Measurements from ENCODE around the gene LONRF2.

Gene LONRF2

GRCh38 chr2:100299548-100299947 lies 22.8 kb downstream of the LONRF2 start:
- DNase-seq: no peak

- DNase-seq: no peak
Observed at GRCh38 chr2:100297511-100297910, 24.8 kb downstream of the LONRF2 start.

- DNase-seq: no peak
Observed at GRCh38 chr2:100294162-100294497, 28.2 kb downstream of the LONRF2 start.

- no peak for DNase-seq
Observed at GRCh38 chr2:100293341-100294161, 28.8 kb downstream of the LONRF2 start.

DNA sequence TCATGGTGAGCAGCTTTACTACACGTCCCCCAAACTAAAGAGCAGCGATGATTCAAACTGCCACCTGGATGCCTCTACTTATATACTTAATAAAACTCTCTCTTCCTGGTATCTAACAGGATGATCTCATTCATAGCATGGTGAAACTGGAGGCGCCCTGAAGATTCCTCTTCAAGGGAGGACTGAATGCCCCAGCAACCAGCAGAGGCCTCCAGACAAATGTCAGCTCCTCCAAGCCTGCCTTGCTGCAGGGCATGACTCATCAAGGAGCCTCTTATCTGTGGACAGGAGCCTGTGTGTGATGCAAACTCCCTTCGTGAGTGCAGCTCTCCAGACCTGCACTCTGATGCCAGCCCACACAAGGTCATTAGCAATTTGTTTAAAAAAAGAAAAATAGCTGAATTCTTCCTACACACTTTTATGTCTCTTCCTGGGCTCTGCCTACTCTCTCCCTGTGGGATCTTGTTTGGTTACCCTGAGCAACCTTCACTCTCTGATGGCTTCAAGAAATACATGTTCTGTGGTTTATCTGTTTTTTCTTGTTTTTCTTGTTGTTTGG lies 30.2 kb downstream of the LONRF2 start:
- DNase-seq: no peak

DNA sequence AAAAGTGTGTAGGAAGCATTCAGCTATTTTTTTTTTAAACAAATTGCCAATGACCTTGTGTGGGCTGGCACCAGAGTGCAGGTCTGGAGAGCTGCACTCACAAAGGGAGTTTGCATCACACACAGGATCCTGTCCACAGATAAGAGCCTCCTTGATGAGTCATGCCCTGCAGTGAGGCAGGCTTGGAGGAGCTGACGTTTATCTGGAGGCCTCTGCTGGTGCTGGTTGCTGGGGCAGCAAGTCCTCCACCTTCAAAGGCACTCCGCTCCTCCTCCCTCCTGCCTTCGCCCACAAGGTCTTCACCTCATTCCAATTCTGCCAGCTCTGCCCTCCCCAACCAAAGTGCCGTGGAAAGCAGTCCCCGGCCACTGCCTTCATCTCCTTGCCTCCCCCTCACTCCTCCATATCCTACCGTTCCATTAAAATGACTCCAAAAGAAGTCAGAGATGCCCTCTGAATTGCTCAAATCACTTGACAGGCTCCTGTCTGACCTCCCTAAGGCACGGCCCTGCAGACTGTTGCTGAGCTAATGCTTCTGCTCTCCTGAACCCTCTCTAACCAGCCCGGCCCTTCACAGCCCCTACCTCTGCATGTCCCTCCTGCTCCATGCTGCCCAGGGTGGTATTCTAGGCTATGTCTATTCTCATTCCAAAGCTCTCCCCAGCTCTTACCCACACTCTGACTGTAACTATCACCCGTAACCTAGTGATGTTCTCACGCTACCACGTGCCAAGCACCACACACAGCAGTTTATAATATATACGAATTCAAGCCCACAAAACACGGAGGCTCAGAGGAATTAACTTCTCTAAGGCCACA lies 30.9 kb downstream of the LONRF2 start:
- peak; percentile 17 for DNase-seq

DNA sequence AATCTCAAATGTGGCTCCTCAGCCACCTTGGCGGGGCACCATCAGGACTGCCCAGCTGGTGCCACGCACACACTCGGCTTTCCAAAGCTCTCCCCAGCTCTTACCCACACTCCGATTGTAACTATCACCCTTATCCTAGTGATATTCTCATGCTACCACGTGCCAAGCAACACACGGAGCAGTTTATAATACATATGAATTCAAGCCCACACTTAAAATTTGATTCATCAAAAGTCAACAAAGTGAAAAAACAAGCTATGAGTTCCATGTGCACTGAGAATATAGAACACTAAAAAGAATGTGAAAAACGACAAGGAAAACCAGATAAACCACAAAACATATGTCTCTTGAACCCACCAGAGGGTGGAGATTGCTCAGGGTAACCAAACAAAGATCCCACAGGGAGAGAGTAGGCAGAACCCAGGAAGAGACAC lies 31.6 kb downstream of the LONRF2 start:
- no peak for DNase-seq

DNA sequence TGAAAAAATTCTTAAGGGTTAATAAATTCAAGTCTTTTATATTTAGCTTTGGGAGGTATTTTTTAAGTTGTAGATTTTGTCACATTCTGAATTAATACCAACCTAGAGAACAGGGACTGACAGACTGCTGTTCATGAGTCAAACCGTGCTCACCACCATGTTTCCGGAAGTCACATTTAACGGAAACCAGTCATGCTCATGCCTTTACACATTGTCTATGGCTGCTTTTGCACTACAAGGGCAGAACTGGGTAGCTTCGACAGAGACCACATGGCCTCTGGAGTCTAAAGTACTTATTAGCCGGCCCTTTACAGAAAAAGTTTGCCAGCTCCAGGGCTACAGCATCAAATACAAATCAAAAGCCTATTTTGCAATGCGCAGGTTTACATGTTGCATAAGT lies 33.3 kb downstream of the LONRF2 start:
- no peak for DNase-seq

- DNase-seq: no peak
Observed at GRCh38 chr2:100286318-100286717, 36.0 kb downstream of the LONRF2 start.

- DNase-seq: no peak
Observed at GRCh38 chr2:100285691-100286090, 36.6 kb downstream of the LONRF2 start.

DNA sequence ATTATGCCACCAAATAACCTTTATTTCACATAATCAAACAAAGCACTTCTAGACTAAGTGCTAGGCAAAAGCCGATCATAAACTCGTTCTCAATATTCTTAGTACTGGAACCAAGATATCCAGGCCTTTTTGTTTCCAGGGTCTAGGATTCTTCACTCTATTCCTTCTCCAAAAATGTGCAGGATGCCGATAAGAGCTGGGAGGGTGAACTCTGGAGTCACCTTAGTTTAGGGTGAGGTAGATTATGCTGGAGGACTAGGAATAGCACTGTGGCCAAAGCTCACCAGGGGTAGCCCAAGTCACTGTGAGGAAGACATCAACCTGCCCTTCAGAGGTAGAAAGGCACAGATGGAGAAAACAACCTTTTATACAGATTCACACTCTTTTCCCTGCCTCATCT lies 37.3 kb downstream of the LONRF2 start:
- DNase-seq: no peak

GRCh38 chr2:100283724-100284501 lies 38.4 kb downstream of the LONRF2 start:
- DNase-seq: no peak

- no peak for DNase-seq
Observed at GRCh38 chr2:100281521-100282438, 40.5 kb downstream of the LONRF2 start.

GRCh38 chr2:100279586-100280534 lies 42.4 kb downstream of the LONRF2 start:
- DNase-seq: no peak

DNA sequence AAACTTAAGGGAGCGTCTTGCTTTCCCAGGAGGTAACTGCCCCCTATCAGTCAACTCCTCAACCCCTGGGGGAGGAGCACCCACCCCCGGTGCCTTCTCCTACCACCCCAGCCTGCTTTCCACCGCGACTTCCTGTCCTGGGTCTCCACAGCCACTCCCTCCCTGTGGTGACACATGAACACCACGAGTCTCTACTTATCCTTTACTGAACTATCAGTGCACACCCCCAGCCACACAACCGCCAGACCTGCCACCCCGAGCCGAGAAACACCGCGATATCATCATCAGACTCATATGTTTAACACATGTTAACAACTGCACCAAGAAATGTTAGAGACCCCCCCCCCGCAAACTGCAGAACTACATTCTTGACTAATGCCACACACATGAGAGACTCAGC lies 43.3 kb downstream of the LONRF2 start:
- DNase-seq: no peak

DNA sequence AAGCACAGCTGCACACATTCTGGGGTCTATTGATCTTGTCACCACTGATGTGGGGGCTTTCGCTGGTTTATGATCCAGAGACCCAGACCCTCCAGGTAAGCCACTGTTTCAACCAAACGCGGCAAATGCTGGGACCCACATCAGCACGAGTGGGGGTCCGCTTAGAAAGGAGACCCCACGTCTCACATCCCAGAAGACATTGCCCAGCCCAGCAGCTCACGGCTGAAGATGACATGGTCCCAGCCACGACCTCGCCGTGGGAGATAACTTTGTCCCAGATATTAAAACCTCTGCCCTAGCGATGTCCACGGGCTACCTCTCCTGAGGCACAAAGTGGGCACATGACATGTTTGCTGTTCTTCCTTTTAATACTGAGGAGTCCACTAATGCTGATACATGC lies 43.8 kb downstream of the LONRF2 start:
- DNase-seq: no peak

DNA sequence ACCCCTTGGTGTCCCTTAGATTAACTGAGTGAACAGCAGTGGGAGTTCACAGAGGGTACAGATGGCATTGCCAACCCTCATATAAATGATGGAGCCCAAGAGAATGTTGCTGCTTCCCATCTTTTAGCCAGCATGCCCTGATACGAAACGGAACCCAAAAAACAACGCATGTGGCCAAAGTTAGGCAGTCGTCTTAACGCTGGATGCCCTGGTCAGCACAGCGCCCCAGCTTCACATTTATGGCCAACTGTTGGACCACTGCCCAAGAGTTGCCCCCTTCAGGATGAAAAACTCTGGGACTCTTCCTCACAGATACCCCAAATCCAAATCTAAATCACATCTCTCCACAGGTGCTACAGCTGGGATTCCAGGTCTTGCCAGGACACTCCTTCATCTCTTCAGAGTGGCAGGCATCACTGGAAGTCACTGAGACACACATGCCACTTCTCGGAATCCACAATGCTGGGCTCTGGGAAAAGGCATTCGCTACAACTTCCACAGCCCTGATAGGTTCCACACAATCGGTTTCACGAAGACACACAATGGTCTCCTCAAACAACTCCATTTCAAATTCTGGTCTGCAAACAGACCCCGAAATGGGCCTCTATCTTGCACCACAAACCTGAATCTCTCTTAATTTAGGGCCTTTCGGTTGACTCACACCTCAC lies 44.6 kb downstream of the LONRF2 start:
- no peak for DNase-seq

GRCh38 chr2:100276716-100277115 lies 45.6 kb downstream of the LONRF2 start:
- no peak for DNase-seq

GRCh38 chr2:100275200-100275589 lies 47.1 kb downstream of the LONRF2 start:
- no peak for DNase-seq

GRCh38 chr2:100274566-100275199 lies 47.6 kb downstream of the LONRF2 start:
- no peak for DNase-seq
